Sigmoid colon (tissue), 4 donors: ENCODE data around the gene CEP295NL.

Source experiments
- EP300 ChIP-seq, 4 donors: sonication (generic); formaldehyde crosslinking; IDR thresholded peaks; one replicate each; pipeline ENCODE4 v1.6.1; 2017; ENCODE audit warnings: antibody characterized with exemption in 4 of 4
- POLR2A ChIP-seq, 2 donors: fragments of 450-650 bp; IDR thresholded peaks; one replicate each; pipeline ENCODE4 v1.6.1; 2016; ENCODE audit warnings: antibody characterized with exemption in 2 of 2, mild to moderate bottlenecking in 2 of 2, moderate library complexity in 2 of 2
- POLR2AphosphoS5 ChIP-seq, 4 donors: sonication (generic); formaldehyde crosslinking; IDR thresholded peaks; one replicate each; pipeline ENCODE4 v1.6.1; 2017; ENCODE audit warnings: antibody characterized with exemption in 4 of 4
- TF ChIP-seq, protein P1 (sequence below), 4 experiments: fragments of 450-650 bp in 3 of 4; fragments of 200-600 bp in 1 of 4; IDR thresholded peaks; one replicate each; pipeline ENCODE4 v1.5.1; 2016 to 2019; ENCODE audit warnings: antibody characterized with exemption in 4 of 4, mild to moderate bottlenecking in 3 of 4, moderate library complexity in 2 of 4

DNA sequence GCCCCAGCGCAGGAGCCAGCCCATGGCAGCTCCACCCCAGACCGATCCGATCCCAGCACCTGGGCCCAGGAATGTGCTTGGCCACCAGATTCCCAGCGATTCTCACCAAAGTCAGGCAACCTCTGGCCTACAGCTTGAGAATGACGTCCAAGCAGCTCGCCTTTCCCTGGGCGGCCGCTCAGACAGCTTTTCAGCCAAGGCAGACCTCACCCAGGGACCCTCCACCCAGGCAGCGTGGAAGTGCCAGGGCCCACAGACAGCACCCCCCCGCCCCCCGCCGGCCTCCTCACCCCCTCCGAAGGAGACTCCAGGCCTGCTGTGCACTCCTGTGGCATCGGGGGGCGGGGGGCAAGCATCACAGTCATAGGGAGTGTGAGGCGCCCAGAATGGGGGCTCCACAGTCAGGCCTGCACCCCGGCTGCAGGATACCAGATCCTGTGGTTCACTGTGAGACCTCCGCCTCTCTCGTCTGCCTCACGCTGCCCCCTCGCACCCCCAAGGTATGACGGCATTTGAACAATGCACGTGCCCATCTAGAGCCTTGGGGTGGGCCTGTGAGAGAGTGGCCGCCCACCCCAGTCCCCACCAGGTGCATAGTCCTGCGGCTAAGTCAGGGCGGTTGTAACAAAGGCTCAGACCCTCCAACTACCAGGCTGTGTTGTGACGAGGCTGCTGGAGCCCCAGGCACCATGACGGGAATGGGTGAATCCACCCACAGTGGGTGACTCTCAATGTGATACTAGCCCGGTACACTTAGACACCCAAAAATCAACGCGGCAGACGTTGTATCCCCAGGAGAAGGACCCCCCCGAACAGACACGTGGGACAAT lies 6.0 kb downstream of the CEP295NL start:
- TF ChIP-seq, protein P1, sequence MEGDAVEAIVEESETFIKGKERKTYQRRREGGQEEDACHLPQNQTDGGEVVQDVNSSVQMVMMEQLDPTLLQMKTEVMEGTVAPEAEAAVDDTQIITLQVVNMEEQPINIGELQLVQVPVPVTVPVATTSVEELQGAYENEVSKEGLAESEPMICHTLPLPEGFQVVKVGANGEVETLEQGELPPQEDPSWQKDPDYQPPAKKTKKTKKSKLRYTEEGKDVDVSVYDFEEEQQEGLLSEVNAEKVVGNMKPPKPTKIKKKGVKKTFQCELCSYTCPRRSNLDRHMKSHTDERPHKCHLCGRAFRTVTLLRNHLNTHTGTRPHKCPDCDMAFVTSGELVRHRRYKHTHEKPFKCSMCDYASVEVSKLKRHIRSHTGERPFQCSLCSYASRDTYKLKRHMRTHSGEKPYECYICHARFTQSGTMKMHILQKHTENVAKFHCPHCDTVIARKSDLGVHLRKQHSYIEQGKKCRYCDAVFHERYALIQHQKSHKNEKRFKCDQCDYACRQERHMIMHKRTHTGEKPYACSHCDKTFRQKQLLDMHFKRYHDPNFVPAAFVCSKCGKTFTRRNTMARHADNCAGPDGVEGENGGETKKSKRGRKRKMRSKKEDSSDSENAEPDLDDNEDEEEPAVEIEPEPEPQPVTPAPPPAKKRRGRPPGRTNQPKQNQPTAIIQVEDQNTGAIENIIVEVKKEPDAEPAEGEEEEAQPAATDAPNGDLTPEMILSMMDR (IDR thresholded peaks at IDR 0.05) = no peak
- TF ChIP-seq POLR2A (IDR thresholded peaks at IDR 0.05) (no peak), POLR2AphosphoS5 (IDR thresholded peaks at IDR 0.05) (no peak), EP300 (IDR thresholded peaks at IDR 0.05) (no peak)
